ENCODE measurements around the gene LPP.

Gene LPP

GRCh38 chr3:188259191-188259590 lies 105.2 kb downstream of the LPP start:
- DNase-seq: no peak

GRCh38 chr3:188259596-188259995 lies 105.6 kb downstream of the LPP start:
- DNase-seq: no peak

GRCh38 chr3:188261011-188261410 lies 107.1 kb downstream of the LPP start:
- DNase-seq: no peak

GRCh38 chr3:188262488-188262887 lies 108.5 kb downstream of the LPP start:
- no peak for DNase-seq

GRCh38 chr3:188262913-188263683 lies 109.1 kb downstream of the LPP start:
- no peak for DNase-seq

- no peak for DNase-seq
Measured at GRCh38 chr3:188264226-188265207, 110.6 kb downstream of the LPP start.

- no peak for DNase-seq
Measured at GRCh38 chr3:188266562-188267274, 112.8 kb downstream of the LPP start.

GRCh38 chr3:188267790-188268335 lies 113.9 kb downstream of the LPP start:
- no peak for DNase-seq

- no peak for DNase-seq
Measured at GRCh38 chr3:188268336-188268735, 114.4 kb downstream of the LPP start.

- no peak for DNase-seq
Measured at GRCh38 chr3:188269040-188269439, 115.1 kb downstream of the LPP start.

- DNase-seq: no peak
Measured at GRCh38 chr3:188270423-188270972, 116.5 kb downstream of the LPP start.

GRCh38 chr3:188271226-188271914 lies 117.4 kb downstream of the LPP start:
- no peak for DNase-seq

- DNase-seq: no peak
Measured at GRCh38 chr3:188272481-188273372, 118.8 kb downstream of the LPP start.

- no peak for DNase-seq
Measured at GRCh38 chr3:188274249-188274915, 120.4 kb downstream of the LPP start.

GRCh38 chr3:188276375-188276774 lies 122.4 kb downstream of the LPP start:
- DNase-seq: no peak

- no peak for DNase-seq
Measured at GRCh38 chr3:188278717-188279324, 124.9 kb downstream of the LPP start.

- DNase-seq: no peak
Measured at GRCh38 chr3:188279502-188280335, 125.8 kb downstream of the LPP start.

GRCh38 chr3:188280627-188281026 lies 126.7 kb downstream of the LPP start:
- DNase-seq: no peak

- no peak for DNase-seq
Measured at GRCh38 chr3:188282871-188283270, 128.9 kb downstream of the LPP start.
